C1 segment of cervical spinal cord (tissue), 14 donors: ENCODE data around the gene DNMT3B.
A peak's percentile ranks its signal among the peaks of the same experiment; 100 is the strongest.
"Not testable (repeated sequence)": the region's sequence is repeated elsewhere in the genome, so short reads cannot be mapped to it uniquely, and the experiment has no call there.

Experiments used
- DNase-seq, 14 donors: peaks; one replicate each; lab custom pipeline; 2025; lab: John Stamatoyannopoulos, UW

DNMT3B gene

GRCh38 chr20:32762754-32763201, 593 bp downstream of the DNMT3B start:
- peak in 1 of 14 donors; percentile 44 for DNase-seq

GRCh38 chr20:32763202-32764004, 1.2 kb downstream of the DNMT3B start:
- DNase-seq = no peak

GRCh38 chr20:32764005-32764960, 2.1 kb downstream of the DNMT3B start:
- no peak for DNase-seq

GRCh38 chr20:32765230-32765875, 3.2 kb downstream of the DNMT3B start:
- not testable (repeated sequence) for DNase-seq

GRCh38 chr20:32767418-32768198, 5.4 kb downstream of the DNMT3B start:
- no peak for DNase-seq

- no peak for DNase-seq
These were observed 9.9 kb downstream of the DNMT3B start for GRCh38 chr20:32772046-32772445.

GRCh38 chr20:32773223-32773622, 11.0 kb downstream of the DNMT3B start:
- DNase-seq = no peak

GRCh38 chr20:32773855-32774254, 11.7 kb downstream of the DNMT3B start:
- no peak for DNase-seq

GRCh38 chr20:32775336-32775991, 13.3 kb downstream of the DNMT3B start:
- no peak for DNase-seq

- DNase-seq = no peak
These were observed 15.2 kb downstream of the DNMT3B start for GRCh38 chr20:32777177-32777956.

GRCh38 chr20:32779500-32780211, 17.5 kb downstream of the DNMT3B start:
- no peak for DNase-seq

- DNase-seq = no peak
These were observed 18.1 kb downstream of the DNMT3B start for GRCh38 chr20:32780278-32780677.

- peak in 11 of 14 donors; percentile 17 to 80 (median 45) for DNase-seq
These were observed 18.8 kb downstream of the DNMT3B start for GRCh38 chr20:32780749-32781655.

- no peak for DNase-seq
These were observed 22.3 kb downstream of the DNMT3B start for GRCh38 chr20:32784369-32785080.

GRCh38 chr20:32786059-32786760, 24.0 kb downstream of the DNMT3B start:
- DNase-seq = no peak

- DNase-seq = no peak
These were observed 25.0 kb downstream of the DNMT3B start for GRCh38 chr20:32787168-32787567.
